Measurements from ENCODE around the gene EBP. TPM values are rescaled to one million over a fixed set of nuclear protein-coding genes. Genes with fewer than 3 reads are reported as not detected.

Gene EBP
- total and polyA plus RNA-seq, 9 of the 15 experiments (the other 6 are each of a cell fraction or from before 2014, with no cell fraction given), result 228 to 987 (median 274) TPM

GRCh38 chrX:48521353-48522243 is at the start of gene EBP (continued):
- TF ChIP-seq, protein P1, sequence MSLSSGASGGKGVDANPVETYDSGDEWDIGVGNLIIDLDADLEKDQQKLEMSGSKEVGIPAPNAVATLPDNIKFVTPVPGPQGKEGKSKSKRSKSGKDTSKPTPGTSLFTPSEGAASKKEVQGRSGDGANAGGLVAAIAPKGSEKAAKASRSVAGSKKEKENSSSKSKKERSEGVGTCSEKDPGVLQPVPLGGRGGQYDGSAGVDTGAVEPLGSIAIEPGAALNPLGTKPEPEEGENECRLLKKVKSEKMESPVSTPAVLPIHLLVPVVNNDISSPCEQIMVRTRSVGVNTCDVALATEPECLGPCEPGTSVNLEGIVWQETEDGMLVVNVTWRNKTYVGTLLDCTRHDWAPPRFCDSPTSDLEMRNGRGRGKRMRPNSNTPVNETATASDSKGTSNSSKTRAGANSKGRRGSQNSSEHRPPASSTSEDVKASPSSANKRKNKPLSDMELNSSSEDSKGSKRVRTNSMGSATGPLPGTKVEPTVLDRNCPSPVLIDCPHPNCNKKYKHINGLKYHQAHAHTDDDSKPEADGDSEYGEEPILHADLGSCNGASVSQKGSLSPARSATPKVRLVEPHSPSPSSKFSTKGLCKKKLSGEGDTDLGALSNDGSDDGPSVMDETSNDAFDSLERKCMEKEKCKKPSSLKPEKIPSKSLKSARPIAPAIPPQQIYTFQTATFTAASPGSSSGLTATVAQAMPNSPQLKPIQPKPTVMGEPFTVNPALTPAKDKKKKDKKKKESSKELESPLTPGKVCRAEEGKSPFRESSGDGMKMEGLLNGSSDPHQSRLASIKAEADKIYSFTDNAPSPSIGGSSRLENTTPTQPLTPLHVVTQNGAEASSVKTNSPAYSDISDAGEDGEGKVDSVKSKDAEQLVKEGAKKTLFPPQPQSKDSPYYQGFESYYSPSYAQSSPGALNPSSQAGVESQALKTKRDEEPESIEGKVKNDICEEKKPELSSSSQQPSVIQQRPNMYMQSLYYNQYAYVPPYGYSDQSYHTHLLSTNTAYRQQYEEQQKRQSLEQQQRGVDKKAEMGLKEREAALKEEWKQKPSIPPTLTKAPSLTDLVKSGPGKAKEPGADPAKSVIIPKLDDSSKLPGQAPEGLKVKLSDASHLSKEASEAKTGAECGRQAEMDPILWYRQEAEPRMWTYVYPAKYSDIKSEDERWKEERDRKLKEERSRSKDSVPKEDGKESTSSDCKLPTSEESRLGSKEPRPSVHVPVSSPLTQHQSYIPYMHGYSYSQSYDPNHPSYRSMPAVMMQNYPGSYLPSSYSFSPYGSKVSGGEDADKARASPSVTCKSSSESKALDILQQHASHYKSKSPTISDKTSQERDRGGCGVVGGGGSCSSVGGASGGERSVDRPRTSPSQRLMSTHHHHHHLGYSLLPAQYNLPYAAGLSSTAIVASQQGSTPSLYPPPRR (CRISPR knock-in tag; IDR thresholded peaks at IDR 0.05; ENCODE audit: borderline replicate concordance), result no peak
- no peak for TF ChIP-seq NFIX (CRISPR knock-in tag; IDR thresholded peaks at IDR 0.05; ENCODE audit: low read depth)

GRCh38 chrX:48472225-48472624 is 49.4 kb upstream of the EBP start:
- FAIRE-seq, result no peak
- Histone ChIP-seq H3K9me3 (replicated peaks; ENCODE audit: control insufficient read depth, insufficient read depth, low read depth, low read length) (no peaks in the 10 kb centered on the region), H3K4me1 (replicated peaks in 1 of 2; ENCODE audit: control insufficient read depth in 2 of 2, insufficient read depth in 2 of 2, low read length in 2 of 2) (peaks cover 22 to 47% of the 10 kb centered on the region in 2 experiments; a peak in 4 of 5 replicates), H3K9ac (ENCODE audit: insufficient read depth in 1 of 2, low read depth in 2 of 2, low read length in 2 of 2) (no peak overlapping the region), H3K4me2 (ENCODE audit: insufficient read depth, low read length) (no peak overlapping the region), H4K20me1 (replicated peaks; ENCODE audit: control insufficient read depth, insufficient read depth, low read length) (no peaks in the 10 kb centered on the region), H3K27me3 (ENCODE audit: control insufficient read depth in 2 of 2, insufficient read depth in 2 of 2, low read length in 2 of 2) (no peaks in the 10 kb centered on the region), H2AFZ (ENCODE audit: low read depth, low read length) (no peak overlapping the region), H3K9me1 (ENCODE audit: control insufficient read depth, insufficient read depth, low read length) (no peaks in the 10 kb centered on the region), H3K79me2 (ENCODE audit: control insufficient read depth, insufficient read depth, low read length) (peaks cover 52% of the 10 kb centered on the region), H3K4me3 (no peak overlapping the region), H3K27ac (ENCODE audit: extremely low read depth, low read depth, low read length) (no peak overlapping the region), H3K36me3 (ENCODE audit: control insufficient read depth, insufficient read depth, low read length) (peaks cover under 1% of the 10 kb centered on the region; the same call in 2 of the 3 replicates)
- WGBS (ENCODE audit: insufficient coverage, low coverage, missing lambda C conversion rate), result 74% methylated on average over 6 of the region's 9 CpGs
- no TSS peak for BruUV-seq (replicated peaks)
- in situ Hi-C loops (cut with MboI), result no loop called here
- intact Hi-C loops (cut with micrococcal nuclease), result no loop called here
- TF ChIP-seq CBFA2T3 (IDR thresholded peaks at IDR 0.05) (peak; percentile 50), CBFA2T2 (conservative IDR thresholded peaks at IDR 0.05) (peak; percentile 46), NFIC (IDR thresholded peaks at IDR 0.05) (peak; percentile 45), ATF3 (IDR thresholded peaks at IDR 0.05) (no peak), ATF3 (CRISPR knock-in tag; conservative IDR thresholded peaks at IDR 0.05) (no peak)
- ChIA-PET CTCF (ENCODE audit: low intra/inter-chr PET ratio) (no interaction called here), POLR2A (interaction anchor here (0.6 kb wide), 1 partner anchor 390 kb away, joined by 3 read pairs; no protein-coding TSS in a partner anchor)
- no peak for ATAC-seq
- no peak for DNase-seq (ENCODE audit: extremely low read depth in 1 of 4, low spot score in 3 of 4)
